ENCODE data around the gene CEBPA. TPM values are rescaled to one million over a fixed set of nuclear protein-coding genes. Genes with fewer than 3 reads are reported as not detected.

CEBPA gene
- total and polyA plus RNA-seq, 10 of the 15 experiments (the other 5 are each of a cell fraction or from before 2014, with no cell fraction given): 0.04 to 0.36 (median 0.13) TPM; not detected in 4

GRCh38 chr19:33306191-33306590 is 3.9 kb upstream of the CEBPA start:
- in situ Hi-C loops (cut with MboI) (no loop called here), intact Hi-C loops (cut with micrococcal nuclease; ENCODE audit: unreplicated experiment) (loop anchor here (2.0 kb wide), 1 partner anchor 71 kb away; no protein-coding TSS in a partner anchor)
- DNase-seq (ENCODE audit: low read depth, low spot score): no peak
- no peaks in the 10 kb centered on the region for H3K79me2 ChIP-seq (ENCODE audit: control insufficient read depth, insufficient read depth, low read length)
- FAIRE-seq: no peak
- CTCF ChIA-PET: interaction anchor here (0.7 kb wide), 1 partner anchor 8 kb away, joined by 3 read pairs; no protein-coding TSS in a partner anchor
- POLR2A ChIA-PET: interaction anchor here (0.6 kb wide), 1 partner anchor 594 kb away, joined by 7 read pairs; no protein-coding TSS in a partner anchor
- no peak overlapping the region for H3K9ac ChIP-seq (ENCODE audit: control insufficient read depth, insufficient read depth, low read length)
- H3K4me3 ChIP-seq: no peak overlapping the region
- no peaks in the 10 kb centered on the region for H3K36me3 ChIP-seq (ENCODE audit: control insufficient read depth in 2 of 2, insufficient read depth in 2 of 2, low read length in 1 of 2)
- peaks cover 2 to 6% of the 10 kb centered on the region in 2 experiments; a peak in 3 of 4 replicates for H3K27me3 ChIP-seq (replicated peaks in 1 of 2; ENCODE audit: control insufficient read depth in 2 of 2, insufficient read depth in 2 of 2, low read length in 1 of 2)
- no peaks in the 10 kb centered on the region for H4K20me1 ChIP-seq (ENCODE audit: control insufficient read depth, insufficient read depth)
- no peaks in the 10 kb centered on the region; the same call in 2 of the 3 replicates for H3K9me3 ChIP-seq (replicated peaks; ENCODE audit: control insufficient read depth, insufficient read depth, low read length)
- no peak overlapping the region for H3K27ac ChIP-seq (ENCODE audit: control insufficient read depth, insufficient read depth)
- H2AFZ ChIP-seq (ENCODE audit: control insufficient read depth, low read depth, low read length): no peak overlapping the region
- TF ChIP-seq MEF2B (IDR thresholded peaks at IDR 0.05; ENCODE audit: partially characterized antibody, poor library complexity, severe bottlenecking) (no peak), E2F8 (IDR thresholded peaks at IDR 0.05; ENCODE audit: low read depth, partially characterized antibody) (no peak), RUNX3 (IDR thresholded peaks at IDR 0.05; ENCODE audit: low read length) (no peak), ZBTB4 (CRISPR knock-in tag; IDR thresholded peaks at IDR 0.05) (no peak), IRF3 (IDR thresholded peaks at IDR 0.05) (no peak), RFX5 (IDR thresholded peaks at IDR 0.05; ENCODE audit: low read depth, low read length) (no peak), ZSCAN29 (IDR thresholded peaks at IDR 0.05) (no peak), IRF5 (IDR thresholded peaks at IDR 0.05; ENCODE audit: borderline replicate concordance) (no peak), NFYA (IDR thresholded peaks at IDR 0.05; ENCODE audit: borderline replicate concordance, low read depth, low read length) (no peak)
- TF ChIP-seq, protein P1, sequence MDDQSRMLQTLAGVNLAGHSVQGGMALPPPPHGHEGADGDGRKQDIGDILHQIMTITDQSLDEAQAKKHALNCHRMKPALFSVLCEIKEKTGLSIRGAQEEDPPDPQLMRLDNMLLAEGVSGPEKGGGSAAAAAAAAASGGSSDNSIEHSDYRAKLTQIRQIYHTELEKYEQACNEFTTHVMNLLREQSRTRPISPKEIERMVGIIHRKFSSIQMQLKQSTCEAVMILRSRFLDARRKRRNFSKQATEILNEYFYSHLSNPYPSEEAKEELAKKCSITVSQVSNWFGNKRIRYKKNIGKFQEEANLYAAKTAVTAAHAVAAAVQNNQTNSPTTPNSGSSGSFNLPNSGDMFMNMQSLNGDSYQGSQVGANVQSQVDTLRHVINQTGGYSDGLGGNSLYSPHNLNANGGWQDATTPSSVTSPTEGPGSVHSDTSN (IDR thresholded peaks at IDR 0.05; ENCODE audit: insufficient replicate concordance, low read depth, low read length): no peak
- SMC1A ChIA-PET (ENCODE audit: uncharacterized antibody, unreplicated experiment): no interaction called here
- 60% methylated on average over 5 of the region's 5 CpGs for WGBS (ENCODE audit: insufficient coverage, insufficient replicate concordance, low lambda C conversion rate, missing lambda C conversion rate)
- H3K4me1 ChIP-seq (ENCODE audit: control insufficient read depth, insufficient read depth, low read length): peaks cover 3% of the 10 kb centered on the region; the same call in 1 of the 2 replicates
- RAD21 ChIA-PET (ENCODE audit: unreplicated experiment): no interaction called here
- BruUV-seq (replicated peaks): no TSS peak
- H3K4me2 ChIP-seq (ENCODE audit: control insufficient read depth, insufficient read depth): no peak overlapping the region
- ATAC-seq: no peak

Measured in GM12878 (cell line).